Measurements from ENCODE around the gene RBM47.

The RBM47 gene

GRCh38 chr4:40507977-40508376 lies 121.7 kb downstream of the RBM47 start:
- Histone ChIP-seq H3K4me1 (ENCODE audit: control insufficient read depth, insufficient read depth, low read length) (no peaks in the 10 kb centered on the region), H3K27ac (ENCODE audit: extremely low read depth, low read depth, low read length) (no peak overlapping the region), H3K9me3 (ENCODE audit: control insufficient read depth, insufficient read depth, low read depth, low read length) (no peaks in the 10 kb centered on the region), H3K4me3 (ENCODE audit: low read depth, low read length) (no peak overlapping the region), H3K36me3 (ENCODE audit: control insufficient read depth in 2 of 2, insufficient read depth in 1 of 2, low read length in 2 of 2) (no peaks in the 10 kb centered on the region)
- TF ChIP-seq AEBP2 (tag by site-specific recombination; IDR thresholded peaks at IDR 0.05; ENCODE audit: borderline replicate concordance) (no peak), HIC1 (tag by site-specific recombination; IDR thresholded peaks at IDR 0.05) (no peak), ZNF544 (tag by site-specific recombination; IDR thresholded peaks at IDR 0.05) (no peak), REPIN1 (tag by site-specific recombination; IDR thresholded peaks at IDR 0.05; ENCODE audit: low read depth) (no peak), ZNF114 (tag by site-specific recombination; IDR thresholded peaks at IDR 0.05) (no peak), ZNF24 (tag by site-specific recombination; IDR thresholded peaks at IDR 0.05) (no peak), ZBTB49 (tag by site-specific recombination; IDR thresholded peaks at IDR 0.05; ENCODE audit: low read depth) (no peak), ZBTB10 (tag by site-specific recombination; IDR thresholded peaks at IDR 0.05) (no peak), KLF9 (tag by site-specific recombination; IDR thresholded peaks at IDR 0.05; ENCODE audit: low read depth) (no peak), ZNF518A (tag by site-specific recombination; conservative IDR thresholded peaks at IDR 0.05; ENCODE audit: low read depth) (no peak), ZNF350 (tag by site-specific recombination; IDR thresholded peaks at IDR 0.05) (no peak), TSHZ1 (tag by site-specific recombination; IDR thresholded peaks at IDR 0.05; ENCODE audit: borderline replicate concordance) (no peak), ZNF560 (tag by site-specific recombination; IDR thresholded peaks at IDR 0.05; ENCODE audit: borderline replicate concordance) (no peak), ZNF223 (tag by site-specific recombination; IDR thresholded peaks at IDR 0.05) (no peak), ZBTB8A (tag by site-specific recombination; IDR thresholded peaks at IDR 0.05) (no peak)
- ChIA-PET CTCF (no interaction called here), POLR2A (no interaction called here)
